DMS79 (cell line): ENCODE data around the gene ALS2.
A peak's percentile ranks its signal among the peaks of the same experiment; 100 is the strongest.
"Not testable (repeated sequence)": the region's sequence is repeated elsewhere in the genome, so short reads cannot be mapped to it uniquely, and the experiment has no call there.

Experiments used
- DNase-seq: peaks from one replicate; lab custom pipeline; 2025; lab: John Stamatoyannopoulos, UW

ALS2 gene

GRCh38 chr2:201793631-201794030, 12.9 kb upstream of the ALS2 start:
- no peak for DNase-seq

DNA sequence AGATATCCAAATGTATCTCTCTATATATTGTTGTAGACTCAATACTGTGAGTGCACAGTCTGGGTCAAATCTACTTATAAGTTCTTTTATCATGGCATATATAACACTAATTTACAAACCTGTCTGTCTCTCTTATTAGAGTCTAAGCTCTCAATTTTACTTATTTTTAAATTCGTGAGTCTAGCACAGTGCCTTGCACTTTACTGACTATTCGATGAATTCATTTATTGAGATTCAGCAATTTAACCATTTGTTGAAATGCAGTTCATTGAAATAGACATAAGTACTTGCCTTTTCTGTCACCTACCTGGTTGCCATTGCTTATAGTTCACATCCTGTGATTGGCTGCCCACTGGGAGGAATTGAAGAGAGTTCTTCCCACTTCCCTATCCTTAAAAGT, 10.3 kb upstream of the ALS2 start:
- DNase-seq: no peak

- DNase-seq: no peak
Observed at GRCh38 chr2:201790291-201790690, 9.6 kb upstream of the ALS2 start.

- no peak for DNase-seq
Observed at GRCh38 chr2:201789395-201789794, 8.7 kb upstream of the ALS2 start.

DNA sequence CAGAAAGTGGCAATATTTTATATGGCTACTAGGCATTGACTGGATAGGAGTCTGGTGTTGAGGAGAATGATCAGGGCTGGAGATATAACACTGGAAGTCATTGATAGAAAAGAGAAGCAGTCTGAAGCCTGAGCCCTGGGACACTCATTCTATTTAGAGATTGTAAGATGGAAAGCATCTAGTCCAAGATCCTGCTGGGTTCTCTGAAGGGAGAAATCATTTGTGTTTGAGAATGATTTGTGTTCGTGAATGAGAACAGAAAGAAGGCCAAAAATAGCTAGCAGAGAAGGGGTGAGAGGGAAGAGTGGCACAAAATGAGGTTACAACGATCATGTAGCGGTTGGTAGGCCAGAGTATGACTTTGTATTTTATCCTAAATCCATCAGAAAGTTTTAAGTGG, 7.6 kb upstream of the ALS2 start:
- no peak for DNase-seq

GRCh38 chr2:201786471-201786870, 5.7 kb upstream of the ALS2 start:
- DNase-seq: no peak

- DNase-seq: no peak
Observed at GRCh38 chr2:201785135-201785534, 4.4 kb upstream of the ALS2 start.

- no peak for DNase-seq
Observed at GRCh38 chr2:201784563-201784962, 3.8 kb upstream of the ALS2 start.

DNA sequence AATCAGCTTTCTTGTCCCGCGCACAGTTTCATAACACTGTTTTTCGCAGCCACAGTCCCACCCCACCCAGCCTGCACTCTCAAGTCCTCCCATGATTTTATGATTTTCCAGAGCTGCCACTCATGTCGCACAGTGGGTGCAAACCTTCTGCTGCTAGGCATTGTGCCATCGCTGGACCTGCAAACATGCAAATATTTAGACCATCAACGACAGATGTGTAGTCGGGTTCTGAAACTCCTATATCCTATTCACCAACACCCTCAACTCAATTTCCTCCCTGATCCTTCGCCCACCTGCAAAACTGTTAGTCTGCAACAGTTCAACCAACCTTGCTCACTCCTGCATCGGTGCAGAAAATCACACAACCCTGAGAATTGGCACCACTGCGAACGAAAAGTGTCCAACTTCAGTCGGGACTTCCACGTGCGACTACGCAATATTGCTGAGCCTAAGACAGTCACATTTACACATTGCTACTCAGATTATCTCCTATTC, 871 bp upstream of the ALS2 start:
- DNase-seq: peak; percentile 5

DNA sequence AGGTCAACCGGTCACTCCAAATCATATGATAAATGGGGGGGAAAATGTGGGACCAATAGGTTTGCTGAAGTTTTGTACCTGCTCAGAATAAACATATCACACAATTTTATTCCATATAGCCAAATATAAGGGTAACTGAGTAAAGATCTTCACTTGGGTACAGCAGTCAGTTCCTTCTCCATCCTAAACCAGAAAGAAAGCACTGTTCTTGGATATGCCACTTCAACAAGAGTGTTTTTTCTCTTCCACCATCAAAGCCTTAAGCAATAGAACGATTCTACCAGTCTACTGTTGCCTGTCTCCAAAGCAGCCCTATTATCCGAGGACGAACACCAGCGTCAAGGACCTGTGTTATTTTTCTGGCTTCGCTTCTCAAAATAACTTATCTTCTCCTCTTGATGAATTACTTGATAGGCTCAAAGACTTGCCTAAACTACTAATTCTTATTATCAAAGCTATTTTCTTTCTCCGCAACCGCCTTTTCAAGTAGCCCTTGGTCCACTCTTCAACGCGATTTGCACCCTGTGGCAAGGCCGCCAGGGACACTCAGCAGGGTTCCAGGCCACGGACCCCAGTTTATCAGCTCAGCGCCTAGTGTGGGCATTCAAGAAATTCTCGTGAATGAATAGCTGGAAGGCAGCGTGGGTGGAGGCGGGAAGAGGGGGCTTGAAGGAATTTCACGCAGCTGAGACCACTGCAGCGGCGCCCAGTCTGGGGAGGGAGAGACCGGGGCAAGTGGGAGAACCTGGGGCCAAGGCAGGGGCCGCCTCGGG, 646 bp downstream of the ALS2 start:
- DNase-seq: no peak

DNA sequence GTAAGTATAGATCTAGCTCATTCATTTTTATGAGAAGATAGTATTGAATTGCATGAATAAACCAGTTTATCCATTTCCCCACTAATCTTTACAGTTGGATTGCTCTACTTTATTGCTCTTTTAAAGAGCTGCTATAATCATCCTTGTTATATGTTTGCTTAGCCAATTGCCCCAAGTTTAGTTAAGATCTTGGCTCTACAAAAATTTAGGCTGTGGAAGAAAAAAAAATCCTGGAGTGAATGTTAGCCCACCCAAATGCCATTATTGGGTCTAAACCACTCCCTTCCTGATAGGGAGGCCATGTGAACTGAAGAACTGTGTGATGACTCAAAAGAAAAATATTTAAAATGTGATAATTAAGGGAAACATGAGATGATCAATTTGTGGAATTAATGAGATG, 2.9 kb downstream of the ALS2 start:
- no peak for DNase-seq

GRCh38 chr2:201777043-201777442, 3.7 kb downstream of the ALS2 start:
- no peak for DNase-seq

- DNase-seq: no peak
Observed at GRCh38 chr2:201775326-201775725, 5.4 kb downstream of the ALS2 start.

GRCh38 chr2:201774546-201774945, 6.2 kb downstream of the ALS2 start:
- DNase-seq: no peak

DNA sequence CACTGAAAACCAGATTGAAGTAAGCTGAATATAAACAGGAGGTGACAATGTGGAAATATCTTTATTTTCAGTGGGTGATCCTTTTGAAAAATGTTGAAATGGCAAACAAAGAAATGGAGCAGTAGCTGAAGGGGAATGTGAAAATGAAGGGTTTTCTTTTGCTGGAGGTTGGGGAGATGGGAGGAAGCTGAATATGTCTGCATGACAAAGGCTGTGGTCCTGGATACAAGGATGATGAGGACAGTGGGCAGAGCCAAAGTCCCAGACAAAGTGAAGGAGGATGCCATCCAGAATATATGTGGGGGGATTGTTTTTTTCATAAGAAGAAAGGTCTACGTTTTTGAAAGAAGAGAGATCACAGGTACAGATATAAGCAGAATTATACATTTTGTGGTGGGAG, 6.7 kb downstream of the ALS2 start:
- DNase-seq: no peak

DNA sequence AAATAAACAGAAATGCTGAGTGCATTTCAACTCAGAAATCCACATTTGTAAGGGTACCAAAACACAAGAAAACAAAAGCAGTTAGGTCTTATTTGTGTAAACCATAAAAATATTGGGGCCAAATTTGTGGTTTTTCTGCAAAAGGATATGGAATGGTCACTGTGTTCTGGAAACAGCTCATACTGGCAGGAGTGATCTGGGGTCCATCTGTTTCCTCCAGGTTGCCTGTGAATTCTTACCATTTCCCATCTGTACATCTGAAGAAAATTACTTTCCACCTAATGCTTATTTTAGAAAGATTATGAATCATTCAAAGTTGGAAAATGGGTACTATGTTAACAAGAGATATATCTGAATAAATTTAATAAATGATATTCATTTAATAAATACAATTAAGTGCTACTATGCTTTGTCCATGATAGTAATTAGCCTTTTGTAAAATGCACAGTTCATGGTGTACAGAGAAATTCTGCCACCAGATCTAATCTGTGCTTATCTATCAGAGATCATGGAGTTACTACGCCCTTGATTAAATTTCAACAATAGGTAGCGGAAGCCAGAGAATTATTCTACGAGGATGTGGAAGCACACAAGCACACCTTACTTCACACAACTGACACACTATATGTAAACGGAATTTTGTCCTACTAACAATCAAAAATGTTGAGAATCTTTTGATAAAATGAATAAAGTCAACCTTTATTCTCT, 10.9 kb downstream of the ALS2 start:
- DNase-seq: no peak

DNA sequence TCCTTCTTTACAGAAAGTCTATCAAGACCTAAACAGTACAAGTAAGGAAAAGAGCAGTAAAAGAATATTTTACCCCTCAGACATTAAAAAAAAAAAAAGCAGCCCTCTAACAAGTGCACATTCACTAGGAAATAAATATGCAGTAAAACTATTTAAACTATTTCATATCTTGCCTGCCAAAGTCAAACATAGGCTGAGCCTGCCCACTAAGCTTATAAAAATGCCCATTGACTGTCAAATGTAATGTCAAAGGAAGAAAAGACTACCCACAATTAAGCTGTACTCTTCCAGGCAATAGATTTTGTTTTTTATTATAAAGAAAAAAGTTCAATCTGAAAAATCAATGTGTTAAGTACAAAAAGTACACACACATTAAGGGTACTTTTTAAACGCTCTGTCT, 11.8 kb downstream of the ALS2 start:
- no peak for DNase-seq

GRCh38 chr2:201765799-201766198, 14.9 kb downstream of the ALS2 start:
- DNase-seq: no peak

DNA sequence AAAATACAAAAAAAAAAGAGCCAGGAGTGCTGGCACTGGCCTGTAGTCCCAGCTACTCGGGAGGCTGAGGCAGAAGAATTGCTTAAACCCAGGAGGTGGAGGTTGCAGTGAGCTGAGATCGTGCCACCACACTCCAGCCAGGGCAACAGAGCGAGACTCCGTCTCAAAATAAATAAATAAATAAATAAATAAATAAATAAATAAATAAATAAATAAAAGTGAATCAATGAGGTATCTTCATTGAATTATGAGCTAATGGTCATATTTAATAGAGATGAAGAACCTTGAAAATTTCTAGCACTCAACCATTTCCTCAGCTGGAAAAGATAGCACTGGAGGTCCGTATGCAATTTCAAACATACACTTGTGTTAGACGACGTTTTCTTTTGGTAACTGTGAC, 16.3 kb downstream of the ALS2 start:
- DNase-seq: not testable (repeated sequence)

DNA sequence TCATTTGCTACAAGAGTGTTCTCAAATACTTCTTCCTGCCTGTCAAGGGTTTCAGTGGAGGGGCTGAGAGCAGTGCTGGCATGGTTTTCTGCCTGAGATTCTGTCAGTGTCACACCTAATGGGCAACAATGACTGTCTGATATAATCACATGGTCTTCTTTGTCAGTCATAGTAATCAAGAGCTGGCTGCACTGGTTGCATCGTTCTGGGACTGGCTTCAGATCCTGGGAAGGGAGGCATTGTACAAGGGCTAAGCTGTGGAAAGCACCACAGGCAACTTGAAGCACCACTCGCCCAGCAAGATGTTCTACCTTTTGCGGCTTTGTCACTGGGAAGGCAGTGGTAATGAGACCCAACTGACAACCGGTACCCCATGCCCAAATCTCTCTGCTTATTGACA, 19.6 kb downstream of the ALS2 start:
- DNase-seq: no peak

DNA sequence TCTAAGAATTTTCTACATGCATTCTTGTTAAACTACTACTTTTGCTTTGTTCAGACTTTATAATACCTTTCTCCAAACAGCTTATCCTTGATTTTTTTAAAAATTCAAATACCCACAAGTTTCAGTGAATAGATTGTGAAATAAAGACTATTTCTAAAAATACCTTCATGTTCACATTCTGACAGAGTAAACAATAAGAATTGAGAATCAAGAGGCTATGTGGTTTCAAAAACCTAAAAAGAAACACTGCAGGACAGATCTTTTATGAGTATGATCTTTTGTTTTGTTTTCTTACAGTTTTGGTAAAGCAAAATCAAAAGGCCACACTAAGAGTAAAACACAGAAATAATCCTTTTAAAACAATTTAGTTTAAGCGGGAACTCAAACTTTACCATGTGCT, 21.2 kb downstream of the ALS2 start:
- DNase-seq: no peak

- no peak for DNase-seq
Observed at GRCh38 chr2:201758873-201759272, 21.9 kb downstream of the ALS2 start.

DNA sequence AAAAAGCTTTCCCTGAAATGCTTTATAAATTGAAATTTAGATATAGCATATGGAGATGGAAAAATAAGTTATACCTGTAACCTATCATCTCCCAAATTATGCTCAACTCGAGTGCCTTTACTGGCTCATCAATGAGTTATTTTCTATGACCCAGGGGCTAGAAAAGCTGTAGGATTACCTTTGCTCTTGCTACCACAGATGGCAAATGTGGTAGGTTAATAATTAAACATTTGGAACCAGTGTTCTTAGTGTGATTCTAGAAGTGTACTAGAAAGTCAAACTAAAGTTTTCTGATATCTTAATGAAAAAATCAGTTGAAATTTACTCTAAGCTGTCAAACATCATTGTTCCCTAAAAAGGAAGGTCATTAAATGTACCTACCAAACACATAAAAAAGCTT, 22.5 kb downstream of the ALS2 start:
- DNase-seq: no peak
